ENCODE results near the gene SYNGR2.

DNA sequence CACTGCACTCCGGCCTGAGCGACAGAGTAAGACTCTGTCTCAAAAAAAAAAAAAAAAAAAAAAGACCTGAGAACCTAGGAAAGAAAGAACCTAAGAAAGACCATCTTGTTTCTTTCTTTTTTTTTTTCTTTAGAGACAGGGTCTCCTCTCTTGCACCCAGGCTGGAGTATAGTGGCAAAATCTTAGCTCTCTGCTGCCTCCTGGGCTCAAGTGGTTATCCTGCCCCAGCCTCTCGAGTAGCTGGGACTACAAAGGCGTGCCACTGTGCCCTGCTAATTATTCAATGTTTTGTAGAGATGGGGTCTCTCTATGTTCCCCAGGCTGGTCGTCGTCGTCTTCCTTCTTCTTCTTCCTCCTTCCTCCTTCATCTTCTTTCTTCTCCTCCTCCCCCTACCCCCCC is 37.9 kb downstream of the SYNGR2 start:
- no peak for TF ChIP-seq CTCF (IDR thresholded peaks at IDR 0.05)
- no peak for TF ChIP-seq POLR2AphosphoS5 (IDR thresholded peaks at IDR 0.05)
- no peak for TF ChIP-seq POLR2A (IDR thresholded peaks at IDR 0.05)

Measured in upper lobe of left lung (tissue), 4 donors.